Activated CD4-positive, alpha-beta T cell treated with anti-CD3 and anti-CD28 coated beads for 48 hours (primary cell): ENCODE results near the gene ELOVL6.
"Not testable (repeated sequence)": the region's sequence is repeated elsewhere in the genome, so short reads cannot be mapped to it uniquely, and the experiment has no call there.

Experiments
- DNase-seq: peaks from one replicate; pipeline ENCODE4 v3.0.0-alpha.2; 2020

The ELOVL6 gene

GRCh38 chr4:110157166-110157565 is 41.2 kb downstream of the ELOVL6 start:
- DNase-seq, result not testable (repeated sequence)

GRCh38 chr4:110156442-110156841 is 42.0 kb downstream of the ELOVL6 start:
- DNase-seq, result no peak

GRCh38 chr4:110155654-110156053 is 42.8 kb downstream of the ELOVL6 start:
- DNase-seq, result no peak

GRCh38 chr4:110154582-110154981 is 43.8 kb downstream of the ELOVL6 start:
- DNase-seq, result no peak

GRCh38 chr4:110152386-110152785 is 46.0 kb downstream of the ELOVL6 start:
- no peak for DNase-seq

GRCh38 chr4:110149089-110149488 is 49.3 kb downstream of the ELOVL6 start:
- DNase-seq, result no peak

GRCh38 chr4:110142461-110142860 is 56.0 kb downstream of the ELOVL6 start:
- DNase-seq, result no peak

- DNase-seq, result no peak
These were observed 58.6 kb downstream of the ELOVL6 start for GRCh38 chr4:110139815-110140214.

- no peak for DNase-seq
These were observed 59.3 kb downstream of the ELOVL6 start for GRCh38 chr4:110139111-110139510.

GRCh38 chr4:110138551-110138950 is 59.9 kb downstream of the ELOVL6 start:
- DNase-seq, result no peak

GRCh38 chr4:110137829-110138228 is 60.6 kb downstream of the ELOVL6 start:
- no peak for DNase-seq

GRCh38 chr4:110135523-110135922 is 62.9 kb downstream of the ELOVL6 start:
- DNase-seq, result no peak

- DNase-seq, result no peak
These were observed 63.3 kb downstream of the ELOVL6 start for GRCh38 chr4:110135076-110135475.

- DNase-seq, result no peak
These were observed 64.0 kb downstream of the ELOVL6 start for GRCh38 chr4:110134269-110134869.

GRCh38 chr4:110132816-110133719 is 65.3 kb downstream of the ELOVL6 start:
- DNase-seq, result no peak

- DNase-seq, result no peak
These were observed 66.5 kb downstream of the ELOVL6 start for GRCh38 chr4:110131916-110132315.

GRCh38 chr4:110130576-110131358 is 67.6 kb downstream of the ELOVL6 start:
- no peak for DNase-seq

- DNase-seq, result no peak
These were observed 68.9 kb downstream of the ELOVL6 start for GRCh38 chr4:110129544-110129943.

GRCh38 chr4:110128472-110128919 is 69.9 kb downstream of the ELOVL6 start:
- DNase-seq, result no peak

GRCh38 chr4:110128029-110128428 is 70.4 kb downstream of the ELOVL6 start:
- no peak for DNase-seq

GRCh38 chr4:110124711-110125110 is 73.7 kb downstream of the ELOVL6 start:
- no peak for DNase-seq

GRCh38 chr4:110122201-110122600 is 76.2 kb downstream of the ELOVL6 start:
- no peak for DNase-seq

GRCh38 chr4:110120506-110120905 is 77.9 kb downstream of the ELOVL6 start:
- no peak for DNase-seq
